Central memory CD8-positive, alpha-beta T cell (primary cell): Measurements from ENCODE around the gene DNAJA4.
A peak's percentile ranks its signal among the peaks of the same experiment; 100 is the strongest.

Source experiments
- ATAC-seq: fragments of 150-1000 bp; cut with Tn5 transposase; replicated peaks from 2 replicates; pipeline ENCODE4 v1.10.0; 2022; ENCODE audit warnings: mild to moderate bottlenecking, moderate FRiP score, moderate number of reproducible peaks; ENCODE audit not compliant: poor library complexity, severe bottlenecking; ENCODE audit errors: extremely low read depth
- DNase-seq, 2 donors: peaks; one replicate each; pipeline ENCODE4 v3.0.0; 2021; ENCODE audit warnings: low spot score in 2 of 2
- H3K27ac Mint-ChIP-seq: one replicate; pipeline ENCODE4 v1.8.0; 2022; ENCODE audit warnings: low read depth, mild to moderate bottlenecking, moderate library complexity, mixed read lengths
- H3K27me3 Mint-ChIP-seq: one replicate; pipeline ENCODE4 v1.8.0; 2022; ENCODE audit warnings: mixed read lengths
- H3K36me3 Mint-ChIP-seq: one replicate; pipeline ENCODE4 v1.8.0; 2022; ENCODE audit warnings: mild to moderate bottlenecking, moderate library complexity, mixed read lengths; ENCODE audit not compliant: insufficient read depth
- H3K4me1 Mint-ChIP-seq: one replicate; pipeline ENCODE4 v1.8.0; 2022; ENCODE audit warnings: mixed read lengths
- H3K4me3 Mint-ChIP-seq: one replicate; pipeline ENCODE4 v1.8.0; 2022; ENCODE audit warnings: mild to moderate bottlenecking, moderate library complexity, mixed read lengths
- H3K9me3 Mint-ChIP-seq: one replicate; pipeline ENCODE4 v1.8.0; 2022; ENCODE audit warnings: mixed read lengths

Gene DNAJA4

GRCh38 chr15:78266806-78267205 lies 2.4 kb downstream of the DNAJA4 start:
- Mint-ChIP-seq H3K27ac (peak overlapping the region; percentile 92), H3K36me3 (peaks cover 23% of the 10 kb centered on the region)
- ATAC-seq: no peak

GRCh38 chr15:78272316-78272715 lies 8.0 kb downstream of the DNAJA4 start:
- Mint-ChIP-seq H3K27ac (no peak overlapping the region), H3K36me3 (peaks cover 19% of the 10 kb centered on the region), H3K4me1 (peaks cover 7% of the 10 kb centered on the region), H3K27me3 (no peaks in the 10 kb centered on the region), H3K4me3 (no peak overlapping the region), H3K9me3 (no peaks in the 10 kb centered on the region)
- no peak for ATAC-seq
- DNase-seq: no peak

More at GRCh38 chr15:78266806-78267205, 2.4 kb downstream of the DNAJA4 start:
- no peak overlapping the region for H3K4me3 Mint-ChIP-seq
- DNase-seq: no peak
- H3K9me3 Mint-ChIP-seq: no peaks in the 10 kb centered on the region
- H3K27me3 Mint-ChIP-seq: no peaks in the 10 kb centered on the region
- H3K4me1 Mint-ChIP-seq: peaks cover 26% of the 10 kb centered on the region

GRCh38 chr15:78272776-78273175 lies 8.4 kb downstream of the DNAJA4 start:
- Mint-ChIP-seq H3K4me1 (peaks cover 5% of the 10 kb centered on the region), H3K27ac (no peak overlapping the region), H3K9me3 (no peaks in the 10 kb centered on the region), H3K27me3 (no peaks in the 10 kb centered on the region), H3K36me3 (peaks cover 19% of the 10 kb centered on the region), H3K4me3 (no peak overlapping the region)
- no peak for ATAC-seq
- DNase-seq: no peak

- Mint-ChIP-seq H3K4me1 (peaks cover 5% of the 10 kb centered on the region), H3K4me3 (no peak overlapping the region), H3K27me3 (no peaks in the 10 kb centered on the region), H3K9me3 (no peaks in the 10 kb centered on the region), H3K27ac (peak overlapping the region; percentile 41), H3K36me3 (peaks cover 23% of the 10 kb centered on the region)
- no peak for ATAC-seq
- DNase-seq: no peak
Observed at GRCh38 chr15:78274994-78275393, 10.6 kb downstream of the DNAJA4 start.

- ATAC-seq: no peak
- no peak overlapping the region for H3K4me3 Mint-ChIP-seq
- H3K9me3 Mint-ChIP-seq: no peaks in the 10 kb centered on the region
- peaks cover 26% of the 10 kb centered on the region for H3K36me3 Mint-ChIP-seq
- no peaks in the 10 kb centered on the region for H3K4me1 Mint-ChIP-seq
- peak overlapping the region; percentile 61 for H3K27ac Mint-ChIP-seq
- H3K27me3 Mint-ChIP-seq: no peaks in the 10 kb centered on the region
- DNase-seq: no peak
Observed at GRCh38 chr15:78276064-78276943, 11.9 kb downstream of the DNAJA4 start.

GRCh38 chr15:78280319-78281072 lies 16.1 kb downstream of the DNAJA4 start:
- DNase-seq: no peak
- Mint-ChIP-seq H3K27ac (no peak overlapping the region), H3K27me3 (no peaks in the 10 kb centered on the region), H3K4me1 (no peaks in the 10 kb centered on the region), H3K36me3 (peaks cover 30% of the 10 kb centered on the region), H3K4me3 (no peak overlapping the region), H3K9me3 (no peaks in the 10 kb centered on the region)
- ATAC-seq: no peak

GRCh38 chr15:78282324-78282723 lies 18.0 kb downstream of the DNAJA4 start:
- Mint-ChIP-seq H3K4me3 (no peak overlapping the region), H3K27me3 (no peaks in the 10 kb centered on the region), H3K4me1 (peaks cover 8% of the 10 kb centered on the region), H3K27ac (no peak overlapping the region), H3K36me3 (peaks cover 38% of the 10 kb centered on the region), H3K9me3 (no peaks in the 10 kb centered on the region)
- no peak for DNase-seq
- ATAC-seq: no peak

- no peak overlapping the region for H3K4me3 Mint-ChIP-seq
- ATAC-seq (no peak), DNase-seq (no peak)
- H3K27me3 Mint-ChIP-seq: no peaks in the 10 kb centered on the region
- peak overlapping the region; percentile 16 for H3K27ac Mint-ChIP-seq
- H3K9me3 Mint-ChIP-seq: no peaks in the 10 kb centered on the region
- H3K36me3 Mint-ChIP-seq: peaks cover 40% of the 10 kb centered on the region
- H3K4me1 Mint-ChIP-seq: peaks cover 8% of the 10 kb centered on the region
Observed at GRCh38 chr15:78284758-78285157, 20.4 kb downstream of the DNAJA4 start.

GRCh38 chr15:78290222-78290621 lies 25.9 kb downstream of the DNAJA4 start:
- ATAC-seq (no peak), DNase-seq (no peak)
- Mint-ChIP-seq H3K4me3 (no peak overlapping the region), H3K36me3 (peaks cover 46% of the 10 kb centered on the region), H3K9me3 (no peaks in the 10 kb centered on the region), H3K4me1 (peaks cover 12% of the 10 kb centered on the region), H3K27ac (no peak overlapping the region), H3K27me3 (no peaks in the 10 kb centered on the region)

- no peaks in the 10 kb centered on the region for H3K27me3 Mint-ChIP-seq
- H3K9me3 Mint-ChIP-seq: no peaks in the 10 kb centered on the region
- H3K27ac Mint-ChIP-seq: no peak overlapping the region
- peaks cover 14% of the 10 kb centered on the region for H3K4me1 Mint-ChIP-seq
- DNase-seq: no peak
- no peak overlapping the region for H3K4me3 Mint-ChIP-seq
- peaks cover 42% of the 10 kb centered on the region for H3K36me3 Mint-ChIP-seq
- ATAC-seq: no peak
Observed at GRCh38 chr15:78291052-78291451, 26.7 kb downstream of the DNAJA4 start.

GRCh38 chr15:78291698-78292097 lies 27.3 kb downstream of the DNAJA4 start:
- Mint-ChIP-seq H3K9me3 (no peaks in the 10 kb centered on the region), H3K4me1 (peaks cover 8% of the 10 kb centered on the region), H3K4me3 (no peak overlapping the region), H3K27me3 (no peaks in the 10 kb centered on the region), H3K27ac (no peak overlapping the region), H3K36me3 (peaks cover 37% of the 10 kb centered on the region)
- DNase-seq (no peak), ATAC-seq (no peak)

- DNase-seq: no peak
- H3K36me3 Mint-ChIP-seq: peaks cover 33% of the 10 kb centered on the region
- H3K27ac Mint-ChIP-seq: no peak overlapping the region
- no peaks in the 10 kb centered on the region for H3K9me3 Mint-ChIP-seq
- H3K4me3 Mint-ChIP-seq: no peak overlapping the region
- H3K4me1 Mint-ChIP-seq: peaks cover 7% of the 10 kb centered on the region
- no peaks in the 10 kb centered on the region for H3K27me3 Mint-ChIP-seq
- ATAC-seq: no peak
Observed at GRCh38 chr15:78292219-78292618, 27.9 kb downstream of the DNAJA4 start.
